HCT116 (cell line): ENCODE measurements around the gene TUBB1.

Source experiments
- ATF3 ChIP-seq: IDR thresholded peaks from 2 replicates; pipeline ENCODE4 v1.6.1; 2012
- CEBPB ChIP-seq: IDR thresholded peaks from 2 replicates; pipeline ENCODE4 v1.6.1; 2012; ENCODE audit warnings: low read depth
- CTCF ChIP-seq, 3 experiments: fragments of 200-600 bp in 1 of 3; sonication (generic) in 1 of 3; IDR thresholded peaks in 2 of 3; conservative IDR thresholded peaks in 1 of 3; 2 replicates each; pipeline ENCODE4 v1.5.1; 2012 to 2017; ENCODE audit warnings: low read depth in 2 of 3, low read length in 2 of 3, antibody characterized with exemption in 1 of 3, borderline replicate concordance in 1 of 3, control low read depth in 1 of 3, mild to moderate bottlenecking in 1 of 3, mixed read lengths in 1 of 3, mixed run types in 1 of 3, moderate library complexity in 1 of 3; ENCODE audit not compliant: insufficient read depth in 1 of 3
- EZH2 ChIP-seq: fragments of 200-600 bp; sonication (generic); IDR thresholded peaks from 2 replicates; pipeline ENCODE4 v1.6.1; 2017; ENCODE audit warnings: antibody characterized with exemption, mixed run types
- MAX ChIP-seq: IDR thresholded peaks from 2 replicates; pipeline ENCODE4 v1.6.1; 2012
- POLR2A ChIP-seq: IDR thresholded peaks from 2 replicates; pipeline ENCODE4 v1.7.0; 2011; ENCODE audit warnings: borderline replicate concordance; ENCODE audit not compliant: insufficient read depth, insufficient read length; ENCODE audit errors: extremely low read depth
- POLR2AphosphoS5 ChIP-seq: IDR thresholded peaks from 2 replicates; pipeline ENCODE4 v1.6.1; 2011; ENCODE audit warnings: mild to moderate bottlenecking, low read depth, low read length, moderate library complexity
- RAD21 ChIP-seq: IDR thresholded peaks from 2 replicates; pipeline ENCODE4 v1.6.1; 2012; ENCODE audit warnings: low read depth, mild to moderate bottlenecking
- REST ChIP-seq: IDR thresholded peaks from 2 replicates; pipeline ENCODE4 v1.6.1; 2012; ENCODE audit warnings: low read depth
- SIN3A ChIP-seq: IDR thresholded peaks from 2 replicates; pipeline ENCODE4 v1.6.1; 2012; ENCODE audit warnings: low read depth
- SP1 ChIP-seq: IDR thresholded peaks from 2 replicates; pipeline ENCODE4 v1.6.1; 2012; ENCODE audit warnings: low read depth
- SRF ChIP-seq: IDR thresholded peaks from 2 replicates; pipeline ENCODE4 v1.6.1; 2012; ENCODE audit warnings: low read depth
- ZFX ChIP-seq: fragments of 450-650 bp; IDR thresholded peaks from 2 replicates; pipeline ENCODE4 v1.6.1; 2017

- TF ChIP-seq CTCF (IDR thresholded peaks at IDR 0.05 in 2 of 3, conservative IDR thresholded peaks at IDR 0.05 in 1 of 3; ENCODE audit: borderline replicate concordance in 1 of 3, insufficient read depth in 1 of 3, low read depth in 2 of 3, low read length in 2 of 3) (no peak), CEBPB (no peak), MAX (no peak), ZFX (peak; percentile 94), RAD21 (no peak), REST (no peak), EZH2 (no peak), SRF (no peak), SIN3A (no peak), ATF3 (no peak), POLR2A (peak; percentile 28), SP1 (no peak), POLR2AphosphoS5 (peak; percentile 73)
Measured at GRCh38 chr20:59006864-59007664, 12.2 kb upstream of the TUBB1 start, which contains the start of gene CTSZ.
